Body of pancreas (tissue), 4 donors: Measurements from ENCODE around the gene EIF4E1B. TPM values are rescaled to one million over a fixed set of nuclear protein-coding genes. Genes with fewer than 3 reads are reported as not detected.
A peak's percentile ranks its signal among the peaks of the same experiment; 100 is the strongest.

ENCODE experiments used
- ATAC-seq: fragments of 150-250 bp; one replicate; pipeline ENCODE4 v1.9.1; 2016
- DNase-seq, 4 donors: peaks; one replicate each; pipeline ENCODE4 v3.0.0-alpha.2; 2019
- H3K27ac ChIP-seq, 4 donors: fragments of 200-600 bp; sonication (generic); 1 replicate in 3 of 4; 2 replicates in 1 of 4; pipeline versions ENCODE4 v1.5.1 to v1.6.1; 2016 to 2019; ENCODE audit warnings: mild to moderate bottlenecking in 1 of 4, mixed read lengths in 1 of 4, moderate library complexity in 1 of 4
- H3K27me3 ChIP-seq, 2 donors: fragments of 200-600 bp; sonication (generic); one replicate each; pipeline ENCODE4 v1.6.0; 2016; ENCODE audit warnings: mild to moderate bottlenecking in 1 of 2
- H3K36me3 ChIP-seq, 2 donors: fragments of 200-600 bp; sonication (generic); replicated peaks in 1 of 2; 2 replicates each; pipeline ENCODE4 v1.5.1; 2016; ENCODE audit warnings: low read depth in 2 of 2; ENCODE audit not compliant: insufficient read depth in 1 of 2
- H3K4me1 ChIP-seq: fragments of 200-600 bp; sonication (generic); one replicate; pipeline ENCODE4 v1.6.0; 2016
- H3K4me3 ChIP-seq, 2 donors: fragments of 200-600 bp; sonication (generic); 1 replicate in 1 of 2; 2 replicates in 1 of 2; pipeline ENCODE4 v1.5.1; 2016 to 2019
- H3K9me3 ChIP-seq, 3 donors: fragments of 200-600 bp; sonication (generic); 1 replicate in 2 of 3; 2 replicates in 1 of 3; pipeline ENCODE4 v1.5.1; 2016
- POLR2A ChIP-seq, 3 donors: fragments of 450-650 bp; IDR thresholded peaks; one replicate each; pipeline ENCODE4 v1.6.1; 2016; ENCODE audit warnings: antibody characterized with exemption in 3 of 3, mild to moderate bottlenecking in 2 of 3
- WGBS, 2 donors: methylation state at CpG; one replicate each; pipeline ENCODE4 v1.1.5; 2017; 5-methylcytosine and 5-hydroxymethylcytosine counted together
- intact Hi-C: fragments of 100-400 bp; cut with DNase I; formaldehyde crosslinking; loops from one replicate; pipeline ENCODE4 v1.15.1; 2023
- total RNA-seq, 2 donors: library from RNA; depleted of rRNA; stranded (reverse); fragments of >200 nt; gene quantifications; one replicate each; pipeline ENCODE4 v1.1.0, GENCODE V29; 2016
- TF ChIP-seq, protein P1 (sequence below), 7 experiments: fragments of 450-650 bp in 4 of 7; fragments of 200-600 bp in 3 of 7; sonication (generic) in 3 of 7; IDR thresholded peaks; one replicate each; pipeline ENCODE4 v1.5.1; 2016 to 2019; ENCODE audit warnings: antibody characterized with exemption in 7 of 7

Gene EIF4E1B
- total RNA-seq, 2 donors from 2014 or later: 0.26 to 11.5 TPM

DNA sequence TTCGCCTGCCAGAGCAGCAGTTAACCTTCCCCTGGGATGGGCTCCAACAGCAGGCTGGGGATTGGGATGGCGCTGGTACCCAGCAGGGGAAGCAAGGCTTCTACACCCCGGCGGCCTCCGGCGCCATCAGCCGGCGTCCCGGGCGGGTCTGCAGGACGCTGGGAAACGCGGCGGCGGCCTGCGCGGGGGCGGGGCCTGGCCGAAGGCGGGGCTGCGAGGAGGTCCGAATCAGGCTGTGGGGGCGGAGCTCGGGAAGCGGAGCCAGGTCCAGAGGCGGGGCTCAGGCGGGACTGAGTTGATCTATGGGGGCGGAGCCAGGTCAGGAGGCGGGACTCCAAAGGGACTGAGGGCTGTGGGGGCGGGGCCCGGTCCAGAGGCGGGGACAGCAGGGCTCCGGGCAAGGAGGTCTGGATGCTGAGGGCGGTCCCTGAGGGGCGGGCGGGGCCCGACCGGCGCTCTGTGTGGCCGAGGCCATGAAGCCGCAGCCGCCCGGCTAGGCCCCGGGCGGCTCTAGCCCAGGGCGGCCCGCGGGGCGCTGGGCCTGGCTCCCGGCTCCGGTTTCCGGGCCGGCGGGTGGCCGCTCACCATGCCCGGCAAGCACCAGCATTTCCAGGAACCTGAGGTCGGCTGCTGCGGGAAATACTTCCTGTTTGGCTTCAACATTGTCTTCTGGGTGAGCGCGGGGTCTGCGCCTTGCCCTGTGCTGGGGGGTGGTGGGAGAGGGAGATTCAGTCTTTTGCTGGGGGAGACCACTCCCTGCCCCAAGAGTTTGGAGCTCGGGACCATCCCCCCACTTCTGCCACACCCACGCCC is 16.8 kb downstream of the EIF4E1B start, which contains the start of gene TSPAN17:
TSPAN17 (plus strand) TSS at position 455 of the 813 bp plus-strand sequence; CDS start at position 587, 132 bp downstream.
- DNase-seq (peak; percentile 100), ATAC-seq (peak; percentile 97)
- Histone ChIP-seq H3K4me3 (peak within 1 kb of the TSS; percentile 23 to 45), H3K36me3 (no peaks in the 10 kb centered on the region), H3K27me3 (no peaks in the 10 kb centered on the region), H3K9me3 (no peaks in the 10 kb centered on the region), H3K4me1 (peaks cover 18% of the 10 kb centered on the region), H3K27ac (peak within 1 kb of the TSS; percentile 40 to 81 (median 67))
- TF ChIP-seq, protein P1, sequence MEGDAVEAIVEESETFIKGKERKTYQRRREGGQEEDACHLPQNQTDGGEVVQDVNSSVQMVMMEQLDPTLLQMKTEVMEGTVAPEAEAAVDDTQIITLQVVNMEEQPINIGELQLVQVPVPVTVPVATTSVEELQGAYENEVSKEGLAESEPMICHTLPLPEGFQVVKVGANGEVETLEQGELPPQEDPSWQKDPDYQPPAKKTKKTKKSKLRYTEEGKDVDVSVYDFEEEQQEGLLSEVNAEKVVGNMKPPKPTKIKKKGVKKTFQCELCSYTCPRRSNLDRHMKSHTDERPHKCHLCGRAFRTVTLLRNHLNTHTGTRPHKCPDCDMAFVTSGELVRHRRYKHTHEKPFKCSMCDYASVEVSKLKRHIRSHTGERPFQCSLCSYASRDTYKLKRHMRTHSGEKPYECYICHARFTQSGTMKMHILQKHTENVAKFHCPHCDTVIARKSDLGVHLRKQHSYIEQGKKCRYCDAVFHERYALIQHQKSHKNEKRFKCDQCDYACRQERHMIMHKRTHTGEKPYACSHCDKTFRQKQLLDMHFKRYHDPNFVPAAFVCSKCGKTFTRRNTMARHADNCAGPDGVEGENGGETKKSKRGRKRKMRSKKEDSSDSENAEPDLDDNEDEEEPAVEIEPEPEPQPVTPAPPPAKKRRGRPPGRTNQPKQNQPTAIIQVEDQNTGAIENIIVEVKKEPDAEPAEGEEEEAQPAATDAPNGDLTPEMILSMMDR (IDR thresholded peaks at IDR 0.05): peak in 3 of 7 experiments; percentile 15 to 38 (median 18)
- TF ChIP-seq POLR2A (IDR thresholded peaks at IDR 0.05): peak; percentile 60 to 82 (median 65)
- 0% methylated on average over 62 of the region's 63 CpGs; no CpG with 5 or more reads in 1 of the 2 donors for WGBS, 2 donors
- intact Hi-C loops: no loop called here

DNA sequence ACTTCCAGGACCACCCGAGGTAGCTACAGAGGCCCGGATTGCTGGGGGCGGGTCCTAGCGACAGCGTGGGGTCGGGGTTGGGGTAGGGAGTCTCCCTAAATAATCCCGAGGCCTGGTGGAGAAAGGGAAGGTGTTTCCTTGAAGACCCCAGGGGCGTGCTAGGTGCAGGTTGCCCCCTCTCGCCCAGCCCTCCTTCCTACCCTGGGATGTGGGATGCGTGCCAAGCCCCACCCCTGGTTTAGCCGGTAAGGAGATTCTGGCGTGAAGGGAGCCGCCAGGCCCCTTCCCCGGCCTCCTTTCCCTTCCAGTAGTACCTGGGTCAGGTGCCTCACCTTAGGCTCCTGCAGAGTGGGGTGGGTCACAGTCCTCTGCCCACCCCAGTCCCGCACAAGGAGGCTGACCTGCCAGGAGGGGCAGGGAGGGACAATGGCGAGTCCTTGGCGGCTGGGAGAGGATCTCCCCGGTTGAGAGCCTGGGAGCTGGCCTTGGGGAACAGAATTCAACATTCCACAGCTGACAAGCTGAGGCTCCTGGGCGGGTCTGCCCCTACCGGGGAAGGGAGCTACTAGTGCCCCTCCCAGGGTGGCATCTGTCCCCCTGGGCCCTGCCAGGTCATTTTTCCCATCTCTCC is 17.5 kb downstream of the EIF4E1B start:
- Histone ChIP-seq H3K27me3 (no peaks in the 10 kb centered on the region), H3K27ac (peak overlapping the region; percentile 16 to 81 (median 67)), H3K9me3 (no peaks in the 10 kb centered on the region), H3K4me1 (peaks cover 18% of the 10 kb centered on the region), H3K4me3 (peak overlapping the region; percentile 23 to 45), H3K36me3 (no peaks in the 10 kb centered on the region)
- ATAC-seq (peak; percentile 17), DNase-seq (peak; percentile 67 to 84 (median 74))
- TF ChIP-seq, protein P1 (IDR thresholded peaks at IDR 0.05): no peak
- TF ChIP-seq POLR2A (IDR thresholded peaks at IDR 0.05): no peak
- 5 to 14% methylated on average over 5 to 20 of the region's 20 CpGs for WGBS, 2 donors
- intact Hi-C loops: no loop called here

DNA sequence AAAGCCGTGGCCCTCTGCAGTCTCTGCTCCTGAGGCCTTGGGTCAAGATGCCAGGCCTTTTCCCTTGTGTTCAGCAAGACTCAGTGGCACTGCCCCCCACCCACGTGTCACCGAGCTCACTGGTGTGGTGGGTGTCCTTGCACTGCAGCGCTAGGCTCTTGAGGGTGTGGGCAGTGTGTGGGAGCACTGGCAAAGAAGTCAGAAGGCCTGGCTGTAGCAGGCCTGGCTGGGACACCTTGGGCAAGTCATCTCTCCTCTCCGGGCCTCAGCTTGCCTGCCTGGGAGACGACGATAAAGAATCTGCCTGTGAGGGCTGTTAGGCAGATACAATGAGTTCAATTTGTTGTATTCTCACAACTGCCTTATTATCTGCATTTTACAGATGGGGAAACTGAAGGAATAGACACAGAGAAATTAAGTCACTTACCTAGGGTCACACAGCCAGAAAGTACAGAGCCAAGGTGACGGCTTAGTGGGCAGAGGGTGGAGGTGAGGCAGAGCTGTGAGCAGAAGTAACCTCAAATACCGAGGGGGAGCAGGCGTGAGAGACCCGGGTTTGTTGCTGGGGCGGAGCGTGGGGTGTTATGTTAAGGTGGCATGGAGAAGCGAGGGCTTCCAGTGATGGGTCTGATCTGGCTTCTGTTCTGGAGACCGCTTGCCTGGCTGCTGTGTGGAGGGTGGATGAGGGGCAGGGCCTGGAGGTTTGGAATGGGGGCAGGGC is 18.2 kb downstream of the EIF4E1B start:
- Histone ChIP-seq H3K27me3 (no peaks in the 10 kb centered on the region), H3K27ac (peak overlapping the region in 3 of 4 donors; percentile 59 to 81 (median 75)), H3K36me3 (no peaks in the 10 kb centered on the region), H3K4me3 (no peak overlapping the region), H3K4me1 (peaks cover 18% of the 10 kb centered on the region), H3K9me3 (no peaks in the 10 kb centered on the region)
- intact Hi-C loops: no loop called here
- WGBS, 2 donors: 70 to 72% methylated on average over 10 to 14 of the region's 15 CpGs
- TF ChIP-seq POLR2A (IDR thresholded peaks at IDR 0.05): no peak
- TF ChIP-seq, protein P1 (IDR thresholded peaks at IDR 0.05): no peak
- ATAC-seq: no peak
- DNase-seq: no peak

DNA sequence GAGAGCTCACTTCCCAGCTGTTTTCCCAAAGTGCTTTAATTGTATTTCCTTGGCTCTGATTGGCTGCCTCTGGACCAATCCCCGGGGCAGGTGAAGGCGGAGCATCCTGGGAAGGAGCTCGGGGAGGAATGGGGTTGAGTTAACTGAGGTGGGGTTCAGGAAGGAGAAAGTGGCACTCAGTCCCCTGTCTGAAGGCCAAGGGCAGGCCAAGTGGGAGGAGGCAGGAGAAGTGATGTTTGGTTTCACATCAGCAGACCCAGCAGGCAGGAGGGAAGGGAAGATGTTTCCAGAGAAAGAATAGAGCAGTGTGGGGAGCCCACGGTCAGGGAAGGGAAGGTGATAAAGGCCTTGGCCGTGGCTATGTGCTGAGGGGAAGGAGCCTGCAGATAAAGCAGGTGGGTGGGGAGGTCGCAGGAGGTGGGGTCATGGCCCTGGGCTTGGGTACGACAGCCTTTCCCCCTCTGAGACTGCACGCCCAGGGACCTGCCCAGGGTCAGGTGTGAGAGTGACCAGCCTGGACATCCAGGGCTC is 19.9 kb downstream of the EIF4E1B start:
- 65 to 68% methylated on average over 8 of the region's 8 CpGs for WGBS, 2 donors
- ATAC-seq (no peak), DNase-seq (no peak)
- Histone ChIP-seq H3K27ac (no peak overlapping the region), H3K36me3 (peaks cover 0 to 3% of the 10 kb centered on the region in 2 donors), H3K9me3 (no peaks in the 10 kb centered on the region), H3K27me3 (no peaks in the 10 kb centered on the region), H3K4me1 (peaks cover 18% of the 10 kb centered on the region), H3K4me3 (no peak overlapping the region)
- intact Hi-C loops: loop anchor here (10.0 kb wide), 1 partner anchor 444 kb away; no protein-coding TSS in a partner anchor
- TF ChIP-seq, protein P1 (IDR thresholded peaks at IDR 0.05): no peak
